Pancreas (tissue), 10 donors: Measurements from ENCODE around the gene ROCK1. TPM values are rescaled to one million over a fixed set of nuclear protein-coding genes. Genes with fewer than 3 reads are reported as not detected.
A peak's percentile ranks its signal among the peaks of the same experiment; 100 is the strongest.

ENCODE experiments used
- ATAC-seq, 4 donors: fragments of 200-7000 bp; cut with Tn5 transposase; one replicate each; pipeline versions ENCODE4 v1.8.0 to v1.9.1; 2020; ENCODE audit warnings: mild to moderate bottlenecking in 4 of 4, moderate library complexity in 4 of 4
- DNase-seq, 6 donors: peaks; one replicate each; pipeline ENCODE4 v3.0.0-alpha.2; 2020
- FAIRE-seq: peaks from 2 replicates; lab custom pipeline; 2012; peaks lifted over from hg19 to GRCh38; lab: Jason Lieb, UNC
- H3K27ac ChIP-seq, 4 donors: fragments of 200-600 bp; sonication (generic); 1 replicate in 3 of 4; 2 replicates in 1 of 4; pipeline versions ENCODE4 v1.5.0 to v1.8.0; 2020
- H3K27me3 ChIP-seq, 4 donors: fragments of 200-600 bp; one replicate each; pipeline ENCODE4 v1.8.0; 2021
- H3K36me3 ChIP-seq, 3 donors: fragments of 200-600 bp; sonication (generic) in 1 of 3; one replicate each; pipeline versions ENCODE4 v1.5.0 to v1.8.0; 2020 to 2021
- H3K4me1 ChIP-seq, 3 donors: fragments of 200-600 bp; one replicate each; pipeline ENCODE4 v1.8.0; 2021
- H3K4me3 ChIP-seq, 4 donors: fragments of 200-600 bp; sonication (generic) in 2 of 4; one replicate each; pipeline versions ENCODE4 v1.5.0 to v1.8.0; 2020 to 2021
- H3K9me3 ChIP-seq, 4 donors: fragments of 200-600 bp; one replicate each; pipeline ENCODE4 v1.8.0; 2021
- CTCF ChIP-seq, 4 donors: fragments of 200-600 bp; sonication (generic) in 3 of 4; IDR thresholded peaks; one replicate each; pipeline versions ENCODE4 v1.5.0 to v1.8.0; 2021; ENCODE audit warnings: antibody characterized with exemption in 4 of 4
- WGBS, 2 donors: extraction: QIAGEN DNeasy Blood & Tissue Kit; methylation state at CpG; one replicate each; pipeline ENCODE4 v1.1.7; 2013; 5-methylcytosine and 5-hydroxymethylcytosine counted together
- intact Hi-C, 3 donors: fragments of 100-400 bp; cut with DNase I; formaldehyde crosslinking; loops; one replicate each; pipeline versions ENCODE4 v1.11.1 to v1.14.2; 2022
- polyA plus RNA-seq, 2 donors: library from polyadenylated mRNA; stranded (reverse); fragments of 200-250 nt; gene quantifications; one replicate each; pipeline ENCODE4 v1.2.3, GENCODE V29; 2013
- total RNA-seq, 6 donors: library from RNA; stranded (reverse); fragmentation: NEBNext Ultra II Directional in 4 of 6; extraction: Animal tissue kit (Norgen Biotek cat#: 25700) in 4 of 6; gene quantifications; one replicate each; pipeline versions ENCODE4 v1.2.1 to v1.2.4, GENCODE V29; 2021 to 2023
- donor health status: healthy with polysubstance abuse.
- donor health status: DM: no; HTN: no; CAD: no; lungs with moderate emphysema.
- donor health status: DM: no; HTN: no; CAD: no.
- donor health status: control.
- donor health status: control.
- donor health status: Bipolar disorder and iron deficiency.
- donor health status: DM: yes; HTN: yes; CAD: no.
- donor health status: DM: no; HTN: no; CAD: no.
- donor health status: DM: no; HTN: no; CAD: no.
- donor health status: DM: yes; HTN: yes; CAD: no.

The ROCK1 gene
- total and polyA plus RNA-seq, 8 donors: 6.1 to 25.1 (median 11.3) TPM

GRCh38 chr18:21109936-21110712 is 1.5 kb downstream of the ROCK1 start:
- Histone ChIP-seq H3K27me3 (no peaks in the 10 kb centered on the region), H3K9me3 (no peaks in the 10 kb centered on the region), H3K27ac (peak overlapping the region in 3 of 4 donors; percentile 91 to 97 (median 92)), H3K4me3 (peak overlapping the region; percentile 92 to 99 (median 95)), H3K4me1 (peaks cover 12 to 40% (median 18%) of the 10 kb centered on the region in 3 donors), H3K36me3 (no peaks in the 10 kb centered on the region)
- DNase-seq: no peak
- intact Hi-C loops: no loop called here
- ATAC-seq: no peak
- FAIRE-seq: no peak
- no peak for TF ChIP-seq CTCF (IDR thresholded peaks at IDR 0.05)
- WGBS, 2 donors: 0 to 1% methylated on average over 8 of the region's 8 CpGs

GRCh38 chr18:21105936-21106335 is 5.7 kb downstream of the ROCK1 start:
- no peak for DNase-seq
- no peak overlapping the region for H3K4me3 ChIP-seq
- H3K9me3 ChIP-seq: no peaks in the 10 kb centered on the region
- no peak for ATAC-seq
- H3K27me3 ChIP-seq: no peaks in the 10 kb centered on the region
- H3K36me3 ChIP-seq: no peaks in the 10 kb centered on the region
- no peak for TF ChIP-seq CTCF (IDR thresholded peaks at IDR 0.05)
- FAIRE-seq: no peak
- WGBS, 2 donors: 77 to 84% methylated on average over 3 of the region's 3 CpGs
- intact Hi-C loops: no loop called here
- H3K27ac ChIP-seq: no peak overlapping the region
- peaks cover 12 to 42% (median 18%) of the 10 kb centered on the region in 3 donors for H3K4me1 ChIP-seq

GRCh38 chr18:21101172-21101571 is 10.4 kb downstream of the ROCK1 start:
- H3K9me3 ChIP-seq: no peaks in the 10 kb centered on the region
- no peak overlapping the region for H3K27ac ChIP-seq
- TF ChIP-seq CTCF (IDR thresholded peaks at IDR 0.05): no peak
- H3K4me1 ChIP-seq: peaks cover 0 to 25% (median 9%) of the 10 kb centered on the region in 3 donors
- intact Hi-C loops: no loop called here
- 75% methylated on average over 2 of the region's 2 CpGs for WGBS, 2 donors
- ATAC-seq (no peak), DNase-seq (no peak), FAIRE-seq (no peak)
- H3K27me3 ChIP-seq: no peaks in the 10 kb centered on the region
- no peak overlapping the region for H3K4me3 ChIP-seq
- no peaks in the 10 kb centered on the region for H3K36me3 ChIP-seq

GRCh38 chr18:21100678-21101077 is 10.9 kb downstream of the ROCK1 start:
- no peak for FAIRE-seq
- Histone ChIP-seq H3K27me3 (no peaks in the 10 kb centered on the region), H3K4me1 (peaks cover 0 to 20% (median 9%) of the 10 kb centered on the region in 3 donors), H3K27ac (no peak overlapping the region), H3K9me3 (no peaks in the 10 kb centered on the region), H3K4me3 (no peak overlapping the region), H3K36me3 (no peaks in the 10 kb centered on the region)
- no peak for DNase-seq
- ATAC-seq: no peak
- 63 to 69% methylated on average over 2 of the region's 2 CpGs for WGBS, 2 donors
- TF ChIP-seq CTCF (IDR thresholded peaks at IDR 0.05): no peak
- intact Hi-C loops: no loop called here

- no peaks in the 10 kb centered on the region for H3K36me3 ChIP-seq
- FAIRE-seq (no peak), ATAC-seq (no peak), DNase-seq (no peak)
- intact Hi-C loops: no loop called here
- no peaks in the 10 kb centered on the region for H3K9me3 ChIP-seq
- no peak overlapping the region for H3K4me3 ChIP-seq
- no peak for TF ChIP-seq CTCF (IDR thresholded peaks at IDR 0.05)
- peaks cover 0 to 14% (median 9%) of the 10 kb centered on the region in 3 donors for H3K4me1 ChIP-seq
- no peaks in the 10 kb centered on the region for H3K27me3 ChIP-seq
- no peak overlapping the region for H3K27ac ChIP-seq
Measured at GRCh38 chr18:21100146-21100545, 11.5 kb downstream of the ROCK1 start.
